HT-29 (cell line): ENCODE measurements around the gene CERS2. TPM values are rescaled to one million over a fixed set of nuclear protein-coding genes. Genes with fewer than 3 reads are reported as not detected.

ENCODE experiments used
- DNase-seq: peaks from one replicate; pipeline ENCODE4 v3.0.0-alpha.2; 2015; ENCODE audit warnings: low spot score
- total RNA-seq: library from RNA; depleted of rRNA; stranded (reverse); fragments of >200 nt; shearing (Covaris generic); gene quantifications from 2 replicates; pipeline ENCODE4 v1.2.3, GENCODE V29; 2014

The CERS2 gene
- total RNA-seq, 1 experiment from 2014 or later: 162 TPM

- DNase-seq: no peak
Measured at GRCh38 chr1:150997949-150998348, 23.3 kb upstream of the CERS2 start.

- DNase-seq: no peak
Measured at GRCh38 chr1:150997126-150997872, 22.7 kb upstream of the CERS2 start.

- DNase-seq: peak; percentile 64
Measured at GRCh38 chr1:150995896-150996295, 21.3 kb upstream of the CERS2 start.

- DNase-seq: no peak
Measured at GRCh38 chr1:150995460-150995859, 20.8 kb upstream of the CERS2 start.

GRCh38 chr1:150994248-150994647, 19.6 kb upstream of the CERS2 start:
- DNase-seq: no peak

- DNase-seq: no peak
Measured at GRCh38 chr1:150992626-150993025, 18.0 kb upstream of the CERS2 start.

GRCh38 chr1:150987924-150988323, 13.3 kb upstream of the CERS2 start:
- DNase-seq: no peak

GRCh38 chr1:150985179-150985825, 10.7 kb upstream of the CERS2 start:
- no peak for DNase-seq

GRCh38 chr1:150981805-150982712, 7.4 kb upstream of the CERS2 start, which contains the start of gene ANXA9:
Gene ANXA9, plus strand, starts transcription at chr1:150982292. Its CDS starts 814 bp downstream, at chr1:150983106.
- DNase-seq: peak; percentile 83

- DNase-seq: peak; percentile 77
Measured at GRCh38 chr1:150981177-150981804, 6.7 kb upstream of the CERS2 start.

GRCh38 chr1:150979092-150980056, 4.7 kb upstream of the CERS2 start:
- peak; percentile 98 for DNase-seq

GRCh38 chr1:150976879-150977694, 2.5 kb upstream of the CERS2 start:
- DNase-seq: peak; percentile 96

GRCh38 chr1:150976401-150976821, 1.8 kb upstream of the CERS2 start:
- no peak for DNase-seq

GRCh38 chr1:150973836-150974579, 627 bp downstream of the CERS2 start:
- peak; percentile 57 for DNase-seq

- peak; percentile 12 for DNase-seq
Measured at GRCh38 chr1:150973258-150973835, 1.3 kb downstream of the CERS2 start.

GRCh38 chr1:150972417-150972940, 2.2 kb downstream of the CERS2 start:
- peak; percentile 9 for DNase-seq

- DNase-seq: peak; percentile 43
Measured at GRCh38 chr1:150971583-150972416, 2.8 kb downstream of the CERS2 start.
